CD4-positive, CD25-positive, alpha-beta regulatory T cell (primary cell): ENCODE data around the gene DENND5B. TPM values are rescaled to one million over a fixed set of nuclear protein-coding genes. Genes with fewer than 3 reads are reported as not detected.
"Not testable (repeated sequence)": the region's sequence is repeated elsewhere in the genome, so short reads cannot be mapped to it uniquely, and the experiment has no call there.

ENCODE experiments used
- ATAC-seq, 2 donors: fragments of 150-1000 bp; cut with Tn5 transposase; one replicate each; pipeline ENCODE4 v1.10.0; 2021; ENCODE audit warnings: low read depth in 2 of 2, moderate number of reproducible peaks in 2 of 2, moderate library complexity in 1 of 2
- DNase-seq, 3 donors: peaks; one replicate each; pipeline versions ENCODE4 v3.0.0 to v3.0.0-alpha.2; 2012 to 2022; ENCODE audit warnings: mixed read lengths in 1 of 3
- H3K27ac ChIP-seq: one replicate; pipeline ENCODE4 v1.7.0; 2013; ENCODE audit warnings: mild to moderate bottlenecking, low read length; ENCODE audit not compliant: insufficient read depth, poor library complexity, severe bottlenecking
- H3K27me3 ChIP-seq: one replicate; pipeline ENCODE4 v1.7.0; 2013; ENCODE audit warnings: low read length; ENCODE audit not compliant: control insufficient read depth, insufficient read depth
- H3K36me3 ChIP-seq: one replicate; pipeline ENCODE4 v1.7.0; 2013; ENCODE audit warnings: mild to moderate bottlenecking, low read length, moderate library complexity; ENCODE audit not compliant: control insufficient read depth, insufficient read depth
- H3K4me1 ChIP-seq: 2 replicates; pipeline ENCODE4 v1.7.0; 2013; ENCODE audit warnings: mild to moderate bottlenecking, low read length; ENCODE audit not compliant: insufficient read depth, control insufficient read depth, poor library complexity, severe bottlenecking
- H3K4me3 ChIP-seq: one replicate; pipeline ENCODE4 v1.7.0; 2013; ENCODE audit warnings: low read depth, mild to moderate bottlenecking, low read length, moderate library complexity
- H3K9me3 ChIP-seq, 2 experiments: 1 replicate in 1 of 2; 2 replicates in 1 of 2; pipeline ENCODE4 v1.7.0; 2013; ENCODE audit warnings: low read length in 2 of 2, mild to moderate bottlenecking in 1 of 2, moderate library complexity in 1 of 2; ENCODE audit not compliant: control insufficient read depth in 2 of 2
- H3K27ac Mint-ChIP-seq, 3 donors: one replicate each; pipeline ENCODE4 v1.8.0; 2020 to 2022; ENCODE audit warnings: mild to moderate bottlenecking in 3 of 3, mixed read lengths in 3 of 3, moderate library complexity in 2 of 3
- H3K27me3 Mint-ChIP-seq: one replicate; pipeline ENCODE4 v1.8.0; 2022; ENCODE audit warnings: mild to moderate bottlenecking, mixed read lengths
- H3K36me3 Mint-ChIP-seq: one replicate; pipeline ENCODE4 v1.8.0; 2020; ENCODE audit warnings: mixed read lengths
- H3K4me1 Mint-ChIP-seq, 4 donors: one replicate each; pipeline ENCODE4 v1.8.0; 2020 to 2022; ENCODE audit warnings: mixed read lengths in 4 of 4, mild to moderate bottlenecking in 1 of 4
- H3K4me3 Mint-ChIP-seq, 4 donors: one replicate each; pipeline ENCODE4 v1.8.0; 2020 to 2022; ENCODE audit warnings: mild to moderate bottlenecking in 4 of 4, mixed read lengths in 4 of 4, moderate library complexity in 3 of 4
- H3K9me3 Mint-ChIP-seq, 7 donors: one replicate each; pipeline ENCODE4 v1.8.0; 2020 to 2022; ENCODE audit warnings: mixed read lengths in 7 of 7, mild to moderate bottlenecking in 3 of 7, moderate library complexity in 2 of 7
- polyA plus RNA-seq, 4 donors: library from polyadenylated mRNA; unstranded; fragments of 300-500 nt; fragmentation: Illumina TruSeq; gene quantifications; one replicate each; pipeline ENCODE4 v1.2.3, GENCODE V29; 2021
- total RNA-seq: library from RNA; stranded (reverse); gene quantifications from one replicate; pipeline ENCODE4 v1.2.3, GENCODE V29; 2022

DENND5B gene
- total and polyA plus RNA-seq, 5 donors from 2014 or later, result 0.39 to 0.76 TPM; not detected in 3

DNA sequence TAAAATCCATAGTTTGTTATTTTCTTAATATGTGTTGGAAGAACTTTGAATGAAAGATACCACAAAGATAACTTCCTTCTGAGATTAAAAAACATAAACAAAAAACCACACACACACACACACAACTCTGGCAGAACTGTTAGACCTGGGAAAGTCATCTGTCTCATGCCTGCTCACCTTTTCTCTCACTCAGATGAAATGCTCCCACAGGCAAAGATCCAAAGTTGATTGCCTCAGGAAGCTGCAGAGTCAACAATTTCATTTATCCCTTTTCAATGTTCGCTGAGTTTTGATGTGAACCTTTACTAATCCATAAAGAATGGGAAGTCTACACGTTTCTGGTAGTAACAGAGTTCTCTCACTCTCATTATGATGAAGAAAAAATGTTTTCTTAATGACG lies 112.0 kb downstream of the DENND5B start:
- Histone ChIP-seq H3K27ac (no peak overlapping the region), H3K4me1 (no peaks in the 10 kb centered on the region), H3K4me3 (no peak overlapping the region), H3K27me3 (no peaks in the 10 kb centered on the region), H3K9me3 (no peaks in the 10 kb centered on the region), H3K36me3 (no peaks in the 10 kb centered on the region)
- H3K9me3 Mint-ChIP-seq, result no peaks in the 10 kb centered on the region
- ATAC-seq, result no peak
- no peaks in the 10 kb centered on the region for H3K36me3 Mint-ChIP-seq
- peaks cover 4% of the 10 kb centered on the region for H3K27me3 Mint-ChIP-seq
- H3K4me1 Mint-ChIP-seq, result no peaks in the 10 kb centered on the region
- DNase-seq, result no peak
- no peak overlapping the region for H3K27ac Mint-ChIP-seq
- no peak overlapping the region for H3K4me3 Mint-ChIP-seq

DNA sequence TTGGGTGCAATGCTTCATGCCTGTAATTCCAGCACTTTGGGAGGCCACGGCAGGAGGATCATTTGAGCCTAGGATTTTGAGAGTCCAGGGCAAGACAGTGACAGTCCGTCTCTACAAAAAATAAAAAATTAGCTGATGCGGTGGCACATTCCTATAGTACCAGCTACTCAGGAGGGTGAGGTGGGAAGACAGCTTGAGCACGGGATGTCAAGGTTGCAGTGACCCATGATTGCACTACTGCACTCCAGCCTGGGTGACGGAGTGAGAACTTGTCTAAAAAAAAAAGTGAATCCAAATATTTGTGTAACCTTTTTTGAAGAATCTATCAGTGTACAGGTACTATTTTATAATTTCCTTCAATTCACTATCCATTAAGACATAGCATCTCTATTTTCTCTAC lies 112.5 kb downstream of the DENND5B start:
- H3K27ac Mint-ChIP-seq, result no peak overlapping the region
- DNase-seq, result no peak

DNA sequence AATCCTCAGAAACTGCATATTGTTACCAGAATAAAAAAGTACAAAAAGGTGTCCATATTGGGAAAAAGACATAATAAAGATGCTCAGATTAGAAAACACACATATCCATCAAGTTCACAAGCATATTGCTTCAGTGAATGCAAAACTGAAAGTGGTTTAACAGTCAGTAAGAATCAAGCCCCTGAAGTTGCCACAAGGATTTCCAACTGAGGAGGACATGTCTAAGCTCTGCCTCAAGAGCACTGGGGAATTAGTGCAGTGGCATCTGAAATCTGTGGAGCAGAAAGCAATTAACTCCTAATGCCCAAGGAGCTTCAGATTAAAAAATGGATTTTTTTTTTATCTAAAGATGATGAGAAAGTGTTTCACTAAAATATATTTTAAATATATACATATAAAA lies 113.2 kb downstream of the DENND5B start:
- no peaks in the 10 kb centered on the region for H3K36me3 Mint-ChIP-seq
- H3K9me3 Mint-ChIP-seq, result no peaks in the 10 kb centered on the region
- peaks cover 4% of the 10 kb centered on the region for H3K27me3 Mint-ChIP-seq
- no peaks in the 10 kb centered on the region for H3K9me3 ChIP-seq
- no peak overlapping the region for H3K27ac Mint-ChIP-seq
- no peak overlapping the region for H3K4me3 ChIP-seq
- H3K4me1 ChIP-seq, result no peaks in the 10 kb centered on the region
- no peak for ATAC-seq
- no peak overlapping the region for H3K4me3 Mint-ChIP-seq
- no peaks in the 10 kb centered on the region for H3K36me3 ChIP-seq
- no peaks in the 10 kb centered on the region for H3K27me3 ChIP-seq
- H3K4me1 Mint-ChIP-seq, result no peaks in the 10 kb centered on the region
- DNase-seq, result no peak
- no peak overlapping the region for H3K27ac ChIP-seq

More for the DNA sequence above, 112.5 kb downstream of the DENND5B start:
- H3K9me3 Mint-ChIP-seq, result no peaks in the 10 kb centered on the region
- peaks cover 4% of the 10 kb centered on the region for H3K27me3 Mint-ChIP-seq
- no peak overlapping the region for H3K4me3 Mint-ChIP-seq
- H3K36me3 ChIP-seq, result no peaks in the 10 kb centered on the region
- H3K9me3 ChIP-seq, result no peaks in the 10 kb centered on the region
- H3K27ac ChIP-seq, result no peak overlapping the region
- H3K4me3 ChIP-seq, result no peak overlapping the region
- H3K4me1 ChIP-seq, result no peaks in the 10 kb centered on the region
- no peaks in the 10 kb centered on the region for H3K27me3 ChIP-seq
- H3K36me3 Mint-ChIP-seq, result no peaks in the 10 kb centered on the region
- no peak for ATAC-seq
- no peaks in the 10 kb centered on the region for H3K4me1 Mint-ChIP-seq

DNA sequence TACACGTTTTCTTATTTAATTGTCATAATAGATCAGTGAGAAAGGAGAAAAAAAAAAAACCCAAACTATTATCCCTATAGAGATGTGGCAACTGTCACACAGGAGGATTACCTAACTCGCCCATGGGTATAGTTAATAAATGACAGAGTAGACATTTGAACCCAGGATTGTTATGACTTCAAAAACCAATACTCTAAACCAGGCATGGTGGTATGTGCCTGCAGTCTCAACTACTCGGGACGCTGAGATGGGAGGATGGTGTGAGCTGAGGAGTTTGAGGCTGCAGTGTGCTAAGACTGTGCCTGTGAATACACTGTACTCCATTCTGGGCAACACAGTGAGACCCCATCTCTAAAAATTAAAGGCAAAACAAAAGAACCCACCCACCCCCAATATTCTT lies 114.5 kb downstream of the DENND5B start:
- Histone ChIP-seq H3K4me3 (no peak overlapping the region), H3K27me3 (no peaks in the 10 kb centered on the region), H3K27ac (no peak overlapping the region), H3K9me3 (no peaks in the 10 kb centered on the region), H3K36me3 (no peaks in the 10 kb centered on the region), H3K4me1 (no peaks in the 10 kb centered on the region)
- Mint-ChIP-seq H3K36me3 (no peaks in the 10 kb centered on the region), H3K9me3 (peaks cover 0 to 2% (median 0%) of the 10 kb centered on the region in 7 donors), H3K4me1 (no peaks in the 10 kb centered on the region), H3K27ac (no peak overlapping the region), H3K27me3 (peaks cover 4% of the 10 kb centered on the region), H3K4me3 (no peak overlapping the region)
- DNase-seq (no peak), ATAC-seq (no peak)

- H3K9me3 Mint-ChIP-seq, H3K36me3 Mint-ChIP-seq, H3K4me3 Mint-ChIP-seq, H3K27me3 Mint-ChIP-seq, H3K27ac ChIP-seq, H3K4me1 Mint-ChIP-seq, DNase-seq, H3K27ac Mint-ChIP-seq, H3K4me3 ChIP-seq, ATAC-seq, H3K9me3 ChIP-seq, H3K36me3 ChIP-seq, H3K4me1 ChIP-seq, H3K27me3 ChIP-seq: not testable (repeated sequence)
These were observed 115.3 kb downstream of the DENND5B start for GRCh38 chr12:31475610-31476009.

DNA sequence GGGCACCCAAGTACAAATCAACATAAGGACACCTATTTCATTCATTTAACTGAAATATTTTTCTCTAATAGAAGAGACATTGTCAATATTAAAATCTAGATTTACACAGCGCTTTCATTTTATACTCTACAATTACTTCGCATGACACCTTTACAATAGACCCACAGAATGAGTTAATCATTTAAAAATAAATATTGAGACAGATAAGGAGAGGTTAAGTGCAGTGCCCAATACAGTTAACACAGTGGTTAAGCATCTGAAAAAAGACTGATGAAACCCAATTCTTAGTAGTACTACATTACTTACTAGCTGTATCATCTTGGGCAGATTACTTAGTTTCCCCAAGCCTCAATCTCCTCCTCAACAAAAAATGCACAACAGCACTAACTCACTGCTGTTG lies 116.2 kb downstream of the DENND5B start:
- DNase-seq (no peak), ATAC-seq (no peak)
- Mint-ChIP-seq H3K36me3 (no peaks in the 10 kb centered on the region), H3K4me1 (no peaks in the 10 kb centered on the region), H3K27me3 (peaks cover 4% of the 10 kb centered on the region), H3K9me3 (peaks cover 0 to 2% (median 0%) of the 10 kb centered on the region in 7 donors), H3K4me3 (no peak overlapping the region), H3K27ac (no peak overlapping the region)
- no peaks in the 10 kb centered on the region for H3K36me3 ChIP-seq
- H3K27ac ChIP-seq, result no peak overlapping the region
- H3K9me3 ChIP-seq, result no peaks in the 10 kb centered on the region
- H3K4me3 ChIP-seq, result no peak overlapping the region
- H3K4me1 ChIP-seq, result no peaks in the 10 kb centered on the region
- H3K27me3 ChIP-seq, result no peaks in the 10 kb centered on the region

DNA sequence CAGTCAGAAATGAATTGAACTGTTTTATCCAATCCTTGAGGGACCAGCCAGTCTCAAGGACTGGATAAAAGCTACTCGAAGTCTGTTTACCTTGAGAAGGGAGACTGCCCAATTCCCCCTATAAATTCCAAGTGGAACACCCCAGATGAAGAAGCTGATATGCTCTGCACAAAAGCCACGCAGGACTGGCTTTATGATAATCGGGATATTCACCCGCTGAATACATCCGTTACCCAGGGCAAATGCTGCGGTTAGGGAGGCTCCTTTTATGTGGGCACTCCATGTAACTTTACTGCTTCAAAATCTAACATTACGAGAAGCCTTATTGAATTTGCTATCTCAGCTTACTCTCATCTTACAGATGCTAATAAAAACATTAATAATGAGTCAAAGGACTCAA lies 119.1 kb downstream of the DENND5B start:
- Histone ChIP-seq H3K27me3 (no peaks in the 10 kb centered on the region), H3K27ac (no peak overlapping the region), H3K4me3 (no peak overlapping the region), H3K9me3 (no peaks in the 10 kb centered on the region), H3K36me3 (no peaks in the 10 kb centered on the region), H3K4me1 (no peaks in the 10 kb centered on the region)
- ATAC-seq (no peak), DNase-seq (no peak)
- Mint-ChIP-seq H3K4me1 (no peaks in the 10 kb centered on the region), H3K4me3 (no peak overlapping the region), H3K36me3 (no peaks in the 10 kb centered on the region), H3K9me3 (peaks cover 0 to 2% (median 0%) of the 10 kb centered on the region in 7 donors), H3K27me3 (peaks cover 4% of the 10 kb centered on the region), H3K27ac (no peak overlapping the region)

GRCh38 chr12:31471051-31471450 lies 119.9 kb downstream of the DENND5B start:
- DNase-seq (no peak), ATAC-seq (no peak)
- Mint-ChIP-seq H3K9me3 (peaks cover 0 to 2% (median 0%) of the 10 kb centered on the region in 7 donors), H3K27ac (no peak overlapping the region), H3K27me3 (no peaks in the 10 kb centered on the region), H3K4me1 (no peaks in the 10 kb centered on the region), H3K36me3 (no peaks in the 10 kb centered on the region), H3K4me3 (no peak overlapping the region)
- Histone ChIP-seq H3K27ac (no peak overlapping the region), H3K4me3 (no peak overlapping the region), H3K9me3 (no peaks in the 10 kb centered on the region), H3K27me3 (no peaks in the 10 kb centered on the region), H3K36me3 (no peaks in the 10 kb centered on the region), H3K4me1 (no peaks in the 10 kb centered on the region)
